Progenitor cell of endocrine pancreas (in vitro differentiated cells): ENCODE measurements around the gene TRMT1. TPM values are rescaled to one million over a fixed set of nuclear protein-coding genes. Genes with fewer than 3 reads are reported as not detected.

Experiments
- DNase-seq: peaks from one replicate; pipeline ENCODE4 v3.0.0; 2021; ENCODE audit warnings: low spot score; ENCODE audit not compliant: unreplicated experiment
- H3K27ac Mint-ChIP-seq: 2 replicates; pipeline ENCODE4 v1.8.0; 2021; ENCODE audit warnings: mild to moderate bottlenecking, moderate library complexity, mixed read lengths
- H3K27me3 Mint-ChIP-seq: 2 replicates; pipeline ENCODE4 v1.8.0; 2021; ENCODE audit warnings: mixed read lengths
- H3K36me3 Mint-ChIP-seq: 2 replicates; pipeline ENCODE4 v1.8.0; 2022; ENCODE audit warnings: mixed read lengths; ENCODE audit not compliant: insufficient read depth
- H3K4me1 Mint-ChIP-seq: 2 replicates; pipeline ENCODE4 v1.8.0; 2021; ENCODE audit warnings: low read depth, mixed read lengths
- H3K4me3 Mint-ChIP-seq: 2 replicates; pipeline ENCODE4 v1.8.0; 2021; ENCODE audit warnings: low read depth, mild to moderate bottlenecking, moderate library complexity, mixed read lengths
- H3K9me3 Mint-ChIP-seq: 2 replicates; pipeline ENCODE4 v1.8.0; 2021; ENCODE audit warnings: low read depth, mixed read lengths
- total RNA-seq: library from RNA; stranded (reverse); gene quantifications from 2 replicates; pipeline ENCODE4 v1.2.1, GENCODE V29; 2021
- TF ChIP-seq, protein P1 (sequence below): fragments of 200-600 bp; sonication (generic); IDR thresholded peaks from one replicate; pipeline ENCODE4 v1.5.0; 2021; ENCODE audit warnings: antibody characterized with exemption, mild to moderate bottlenecking; ENCODE audit not compliant: unreplicated experiment

TRMT1 gene
- total RNA-seq, 1 donor from 2014 or later: 52.4 TPM

DNA sequence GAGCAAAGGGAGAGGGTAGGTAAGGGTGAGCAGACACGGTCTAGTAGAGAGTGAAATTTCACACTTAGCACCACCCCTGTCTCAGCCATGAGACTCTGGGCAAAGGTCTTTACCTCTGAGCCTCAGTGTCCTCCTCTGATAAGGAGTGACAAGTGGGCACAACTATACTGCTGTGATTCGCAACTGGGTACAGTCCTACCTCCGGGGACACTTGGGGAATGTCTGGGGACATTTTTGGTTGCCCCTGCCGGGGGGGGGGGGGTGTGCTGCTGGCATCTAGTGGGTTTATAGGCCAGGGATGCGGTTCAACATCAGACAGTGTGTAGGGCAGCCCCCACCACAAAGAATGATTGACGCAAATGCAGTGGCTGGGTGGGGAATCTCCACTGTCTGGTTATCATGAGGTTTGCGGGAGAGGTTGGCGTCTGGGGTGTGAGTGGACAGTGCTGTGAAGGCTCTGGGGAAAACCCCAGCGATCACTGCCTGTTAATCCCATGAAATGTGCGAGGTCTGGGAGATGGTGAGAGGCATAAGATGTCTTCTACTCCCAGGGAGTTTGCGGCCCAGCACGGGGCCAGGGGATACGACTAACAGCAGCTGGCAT lies 5.8 kb upstream of the TRMT1 start:
- DNase-seq: no peak
- Mint-ChIP-seq H3K27me3 (no peaks in the 10 kb centered on the region), H3K9me3 (no peaks in the 10 kb centered on the region), H3K27ac (peak overlapping the region; percentile 65), H3K36me3 (peaks cover 2% of the 10 kb centered on the region), H3K4me1 (peaks cover 12% of the 10 kb centered on the region), H3K4me3 (peak overlapping the region; percentile 16)
- TF ChIP-seq, protein P1, sequence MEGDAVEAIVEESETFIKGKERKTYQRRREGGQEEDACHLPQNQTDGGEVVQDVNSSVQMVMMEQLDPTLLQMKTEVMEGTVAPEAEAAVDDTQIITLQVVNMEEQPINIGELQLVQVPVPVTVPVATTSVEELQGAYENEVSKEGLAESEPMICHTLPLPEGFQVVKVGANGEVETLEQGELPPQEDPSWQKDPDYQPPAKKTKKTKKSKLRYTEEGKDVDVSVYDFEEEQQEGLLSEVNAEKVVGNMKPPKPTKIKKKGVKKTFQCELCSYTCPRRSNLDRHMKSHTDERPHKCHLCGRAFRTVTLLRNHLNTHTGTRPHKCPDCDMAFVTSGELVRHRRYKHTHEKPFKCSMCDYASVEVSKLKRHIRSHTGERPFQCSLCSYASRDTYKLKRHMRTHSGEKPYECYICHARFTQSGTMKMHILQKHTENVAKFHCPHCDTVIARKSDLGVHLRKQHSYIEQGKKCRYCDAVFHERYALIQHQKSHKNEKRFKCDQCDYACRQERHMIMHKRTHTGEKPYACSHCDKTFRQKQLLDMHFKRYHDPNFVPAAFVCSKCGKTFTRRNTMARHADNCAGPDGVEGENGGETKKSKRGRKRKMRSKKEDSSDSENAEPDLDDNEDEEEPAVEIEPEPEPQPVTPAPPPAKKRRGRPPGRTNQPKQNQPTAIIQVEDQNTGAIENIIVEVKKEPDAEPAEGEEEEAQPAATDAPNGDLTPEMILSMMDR: no peak

DNA sequence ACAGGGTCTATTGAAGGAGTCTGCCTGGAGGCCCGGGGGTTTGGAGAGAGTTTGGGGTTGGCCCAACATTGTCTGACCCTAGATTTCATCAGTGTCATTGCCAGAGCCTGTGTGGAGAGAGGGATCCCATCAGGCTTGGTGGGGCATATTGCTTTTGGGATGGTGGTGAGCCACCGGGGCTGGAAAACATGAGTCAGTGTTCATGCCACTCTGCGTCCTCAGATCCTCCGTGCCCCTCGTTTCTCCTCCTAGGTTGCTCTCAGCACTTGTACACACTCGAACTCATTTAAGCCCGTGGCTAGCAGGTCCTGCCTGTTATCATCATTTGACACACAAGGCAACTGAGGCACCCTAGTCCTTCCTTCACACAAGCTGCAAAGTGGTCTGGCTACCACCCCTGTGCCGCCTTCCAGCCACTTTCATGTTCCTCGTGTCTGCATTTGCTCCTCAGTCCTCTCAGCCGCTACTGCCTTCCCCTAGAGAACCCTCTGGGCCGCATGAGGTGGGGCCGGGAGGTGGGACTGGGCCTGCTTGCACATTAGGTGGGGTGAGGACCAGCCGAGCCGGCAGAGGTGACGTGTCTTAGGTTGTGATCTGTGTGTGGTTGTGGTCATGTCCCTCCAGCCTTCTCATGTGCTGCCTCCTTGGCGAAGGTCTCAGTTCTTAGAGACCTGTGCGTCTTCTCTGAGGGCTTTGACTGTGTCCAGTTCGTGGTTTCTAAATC lies 5.2 kb upstream of the TRMT1 start:
- H3K4me3 Mint-ChIP-seq: peak overlapping the region; percentile 37
- no peak for DNase-seq
- no peaks in the 10 kb centered on the region for H3K9me3 Mint-ChIP-seq
- peak overlapping the region; percentile 25 for H3K27ac Mint-ChIP-seq
- peaks cover 2% of the 10 kb centered on the region for H3K36me3 Mint-ChIP-seq
- TF ChIP-seq, protein P1: no peak
- peaks cover 12% of the 10 kb centered on the region for H3K4me1 Mint-ChIP-seq
- H3K27me3 Mint-ChIP-seq: no peaks in the 10 kb centered on the region

DNA sequence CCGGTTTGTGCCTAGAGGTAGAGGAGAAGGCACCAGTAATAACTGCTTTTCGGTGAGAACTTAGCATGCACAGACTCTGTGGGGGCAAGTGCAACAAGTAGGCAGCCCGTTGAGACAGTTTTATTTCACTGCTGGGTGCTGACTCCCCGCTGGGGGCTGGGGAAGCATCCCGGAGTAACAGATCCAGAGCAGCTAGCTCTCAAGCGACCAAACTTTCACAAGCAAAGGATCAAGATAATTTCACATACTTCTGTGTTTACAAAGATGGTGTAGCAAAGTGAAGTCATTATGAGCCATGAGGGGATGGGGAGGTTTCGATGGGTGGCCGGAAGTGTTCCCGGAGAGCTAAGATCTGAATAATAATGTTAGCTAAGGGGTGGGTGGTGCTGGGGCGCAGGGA lies 4.3 kb upstream of the TRMT1 start:
- H3K27me3 Mint-ChIP-seq: no peaks in the 10 kb centered on the region

DNA sequence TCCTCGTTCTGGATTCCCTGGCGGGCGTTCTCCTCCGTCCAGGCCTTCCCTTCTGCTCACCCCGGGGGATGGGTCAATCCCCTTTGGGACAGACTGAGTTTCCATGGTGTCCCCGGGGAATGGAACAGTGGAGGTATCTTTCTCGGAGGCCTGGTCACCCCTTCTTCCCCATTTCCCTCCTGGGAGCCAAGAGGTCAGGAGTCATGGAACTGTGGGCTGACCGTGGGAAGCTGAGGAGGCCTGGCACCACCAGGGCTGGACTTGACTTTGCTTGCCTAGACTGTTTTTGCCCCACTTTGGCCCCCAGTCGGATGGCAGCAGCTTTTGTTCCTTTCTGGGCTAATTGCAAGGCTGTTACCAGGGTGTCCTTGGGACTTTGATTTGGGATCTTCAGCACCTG lies 3.5 kb upstream of the TRMT1 start:
- H3K27ac Mint-ChIP-seq: no peak overlapping the region
- H3K9me3 Mint-ChIP-seq: no peaks in the 10 kb centered on the region
- peak overlapping the region; percentile 77 for H3K4me3 Mint-ChIP-seq
- H3K27me3 Mint-ChIP-seq: no peaks in the 10 kb centered on the region
- TF ChIP-seq, protein P1: no peak
- peaks cover 22% of the 10 kb centered on the region for H3K4me1 Mint-ChIP-seq
- DNase-seq: no peak
- peaks cover 2% of the 10 kb centered on the region for H3K36me3 Mint-ChIP-seq

More for the DNA sequence above, 4.3 kb upstream of the TRMT1 start:
- peak overlapping the region; percentile 37 for H3K4me3 Mint-ChIP-seq
- H3K27ac Mint-ChIP-seq: peak overlapping the region; percentile 45
- H3K36me3 Mint-ChIP-seq: peaks cover 2% of the 10 kb centered on the region
- H3K4me1 Mint-ChIP-seq: peaks cover 18% of the 10 kb centered on the region
- H3K9me3 Mint-ChIP-seq: no peaks in the 10 kb centered on the region
- TF ChIP-seq, protein P1: no peak
- DNase-seq: no peak

DNA sequence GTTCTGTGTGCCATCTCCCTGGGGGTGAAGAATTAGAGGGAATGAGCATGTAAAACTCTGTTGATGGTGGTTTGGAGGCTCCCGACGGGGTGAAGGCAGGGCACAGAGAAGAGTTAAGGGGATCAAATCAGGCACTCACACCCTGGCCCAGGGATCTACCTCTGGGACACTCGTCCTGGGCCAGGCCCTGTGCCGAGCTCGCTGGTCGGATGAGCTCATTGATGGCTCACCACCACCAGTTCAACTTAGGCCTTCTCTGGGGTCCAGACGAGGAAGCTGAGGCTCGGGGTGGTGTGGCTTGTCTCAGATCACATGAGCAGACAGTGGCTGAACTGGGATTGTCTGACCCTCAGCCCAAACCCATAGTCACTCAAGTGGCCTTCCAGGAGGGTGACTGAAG lies 3.1 kb upstream of the TRMT1 start:
- Mint-ChIP-seq H3K27ac (peak overlapping the region; percentile 79), H3K4me3 (peak overlapping the region; percentile 77), H3K36me3 (peaks cover 2% of the 10 kb centered on the region), H3K4me1 (peaks cover 22% of the 10 kb centered on the region), H3K27me3 (no peaks in the 10 kb centered on the region), H3K9me3 (no peaks in the 10 kb centered on the region)
- TF ChIP-seq, protein P1: no peak
- no peak for DNase-seq
